Prostate gland (tissue), 2 donors: ENCODE results near the gene PEX16.

ENCODE experiments used
- CTCF ChIP-seq, 4 experiments: fragments of 200-600 bp in 2 of 4; fragments of 450-650 bp in 2 of 4; sonication (generic) in 2 of 4; IDR thresholded peaks; 1 replicate in 3 of 4; 2 replicates in 1 of 4; pipeline ENCODE4 v1.5.1; 2016 to 2019; ENCODE audit warnings: antibody characterized with exemption in 4 of 4, mild to moderate bottlenecking in 2 of 4, moderate library complexity in 2 of 4
- POLR2A ChIP-seq: fragments of 450-650 bp; IDR thresholded peaks from one replicate; pipeline ENCODE4 v1.6.1; 2016; ENCODE audit warnings: antibody characterized with exemption, mild to moderate bottlenecking

GRCh38 chr11:45876401-45876800 is 41.3 kb downstream of the PEX16 start:
- TF ChIP-seq CTCF (IDR thresholded peaks at IDR 0.05) (no peak), POLR2A (no peak)
